ENCODE results near the gene TECPR1.

DNA sequence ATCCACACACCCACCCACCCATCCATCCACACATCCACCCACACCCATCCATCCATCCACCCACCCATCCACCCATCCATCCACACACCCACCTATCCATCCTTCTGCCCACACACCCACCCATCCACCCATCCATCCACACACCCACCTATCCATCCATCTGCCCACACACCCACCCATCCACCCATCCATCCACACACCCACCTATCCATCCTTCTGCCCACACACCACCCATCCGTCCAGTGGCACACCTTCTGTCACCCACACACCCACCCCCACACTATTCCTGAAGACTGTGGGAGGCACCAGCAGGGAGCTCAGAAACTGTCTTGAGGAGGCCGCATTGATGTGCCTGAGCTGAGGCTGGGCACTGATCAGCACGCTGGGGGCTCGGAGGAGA lies 9.1 kb downstream of the TECPR1 start:
- TF ChIP-seq EZH2phosphoT487 (IDR thresholded peaks at IDR 0.05; ENCODE audit: insufficient read depth, low read depth) = no peak
- TF ChIP-seq EZH2 (IDR thresholded peaks at IDR 0.05; ENCODE audit: insufficient read depth, poor library complexity, severe bottlenecking) = no peak

Data from GM23248 (cell line).